Upper lobe of left lung (tissue), 4 donors: ENCODE measurements around the gene AMER1.

Experiments used
- POLR2A ChIP-seq, 4 donors: fragments of 450-650 bp; IDR thresholded peaks; one replicate each; pipeline ENCODE4 v1.5.1; 2016 to 2017; ENCODE audit warnings: antibody characterized with exemption in 4 of 4, mild to moderate bottlenecking in 2 of 4
- POLR2AphosphoS5 ChIP-seq, 2 donors: sonication (generic); formaldehyde crosslinking; IDR thresholded peaks; one replicate each; pipeline ENCODE4 v1.5.1; 2017; ENCODE audit warnings: antibody characterized with exemption in 2 of 2
- TF ChIP-seq, protein P1 (sequence below), 6 experiments: fragments of 450-650 bp in 4 of 6; fragments of 200-600 bp in 2 of 6; sonication (generic) in 2 of 6; IDR thresholded peaks; one replicate each; pipeline ENCODE4 v1.5.1; 2016 to 2019; ENCODE audit warnings: antibody characterized with exemption in 6 of 6

DNA sequence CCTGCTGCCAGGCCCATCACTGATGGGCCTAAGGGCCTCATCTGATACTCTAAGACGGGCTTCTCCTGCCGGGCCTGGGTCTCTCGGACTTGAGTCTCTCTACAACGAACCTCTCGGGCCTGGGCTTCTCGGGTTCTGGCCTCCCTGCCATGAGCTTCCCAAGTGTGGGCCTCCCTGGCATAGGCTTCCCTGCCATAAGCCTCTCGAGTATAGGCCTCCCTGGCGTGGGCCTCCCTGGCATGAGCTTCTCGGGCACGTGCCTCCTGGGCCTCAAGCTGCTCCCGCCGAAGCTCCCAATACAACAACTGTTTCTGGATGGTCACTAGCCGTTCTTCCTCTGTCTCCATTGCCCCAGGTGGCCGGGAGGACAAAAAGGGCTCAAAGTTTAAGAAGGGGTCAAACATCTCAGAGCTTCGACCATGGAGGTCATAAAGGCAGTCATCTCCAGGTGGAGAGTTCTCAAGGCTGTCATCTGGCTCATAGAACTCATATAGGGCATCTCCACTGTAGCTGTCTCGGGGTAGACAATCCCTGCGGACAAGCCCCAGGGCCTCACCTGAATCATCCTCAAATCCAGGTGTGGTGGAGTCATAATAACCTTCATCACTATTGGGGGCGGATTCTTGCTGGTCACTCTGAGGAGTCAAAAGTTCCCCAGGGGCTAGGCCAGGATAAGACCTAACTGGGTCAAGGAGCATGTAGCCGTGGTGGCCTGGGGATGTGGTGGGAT, 14.1 kb downstream of the AMER1 start:
- TF ChIP-seq, protein P1, sequence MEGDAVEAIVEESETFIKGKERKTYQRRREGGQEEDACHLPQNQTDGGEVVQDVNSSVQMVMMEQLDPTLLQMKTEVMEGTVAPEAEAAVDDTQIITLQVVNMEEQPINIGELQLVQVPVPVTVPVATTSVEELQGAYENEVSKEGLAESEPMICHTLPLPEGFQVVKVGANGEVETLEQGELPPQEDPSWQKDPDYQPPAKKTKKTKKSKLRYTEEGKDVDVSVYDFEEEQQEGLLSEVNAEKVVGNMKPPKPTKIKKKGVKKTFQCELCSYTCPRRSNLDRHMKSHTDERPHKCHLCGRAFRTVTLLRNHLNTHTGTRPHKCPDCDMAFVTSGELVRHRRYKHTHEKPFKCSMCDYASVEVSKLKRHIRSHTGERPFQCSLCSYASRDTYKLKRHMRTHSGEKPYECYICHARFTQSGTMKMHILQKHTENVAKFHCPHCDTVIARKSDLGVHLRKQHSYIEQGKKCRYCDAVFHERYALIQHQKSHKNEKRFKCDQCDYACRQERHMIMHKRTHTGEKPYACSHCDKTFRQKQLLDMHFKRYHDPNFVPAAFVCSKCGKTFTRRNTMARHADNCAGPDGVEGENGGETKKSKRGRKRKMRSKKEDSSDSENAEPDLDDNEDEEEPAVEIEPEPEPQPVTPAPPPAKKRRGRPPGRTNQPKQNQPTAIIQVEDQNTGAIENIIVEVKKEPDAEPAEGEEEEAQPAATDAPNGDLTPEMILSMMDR (IDR thresholded peaks at IDR 0.05): no peak
- TF ChIP-seq POLR2AphosphoS5 (IDR thresholded peaks at IDR 0.05): no peak
- no peak for TF ChIP-seq POLR2A (IDR thresholded peaks at IDR 0.05)
